ENCODE results near the gene POC1A. TPM values are rescaled to one million over a fixed set of nuclear protein-coding genes. Genes with fewer than 3 reads are reported as not detected.

Gene POC1A
- total and polyA plus RNA-seq, 2 of the 4 experiments (the other 2 are of a cell fraction), result 10.6 to 11.5 TPM

DNA sequence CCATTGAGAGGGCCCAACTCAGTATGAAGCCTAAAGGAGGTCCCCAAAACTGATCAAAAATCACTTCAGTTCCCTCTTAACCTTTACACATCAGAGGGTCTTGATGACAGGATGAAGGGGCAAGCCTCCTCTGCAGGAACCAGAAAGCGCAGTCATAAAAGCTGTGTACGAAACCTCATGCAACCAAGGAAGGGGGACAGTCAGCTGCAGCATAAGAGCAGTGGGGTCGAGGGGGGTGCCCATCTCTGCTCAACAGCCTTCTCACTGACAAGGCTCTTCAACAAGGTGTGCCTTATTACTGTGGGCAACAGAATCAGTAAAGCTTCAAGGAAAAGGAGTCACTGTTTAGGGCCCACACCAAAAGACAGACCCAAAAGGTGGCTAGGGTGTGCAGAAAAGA lies 3.9 kb downstream of the POC1A start:
- in situ Hi-C loops (cut with MboI; ENCODE audit: low sequenced_read_pairs), result loop anchor here (25.0 kb wide), 1 partner anchor 1813 kb away; the partner anchor contains the start of genes RASSF1, TUSC2 and ZMYND10
- H3K27ac ChIP-seq (ENCODE audit: insufficient read depth, low read length), result no peak overlapping the region
- H3K79me1 ChIP-seq (ENCODE audit: low read depth in 1 of 2, low read length in 2 of 2), result peaks cover 25 to 40% of the 10 kb centered on the region in 2 experiments
- dilution Hi-C loops (cut with HindIII; ENCODE audit: low sequenced_read_pairs, unreplicated experiment), result no loop called here
- BruUV-seq (replicated peaks), result no TSS peak
- H3K18ac ChIP-seq (ENCODE audit: low read depth, low read length), result no peak overlapping the region
- ATAC-seq (ENCODE audit: low read depth) (no peak), DNase-seq (no peak)
- H4K20me1 ChIP-seq (ENCODE audit: insufficient read depth, low read length), result no peaks in the 10 kb centered on the region
- H2BK15ac ChIP-seq (ENCODE audit: low read depth, low read length), result no peak overlapping the region
- no peak overlapping the region for H3K4ac ChIP-seq (ENCODE audit: low read depth, low read length)
- no peak overlapping the region for H2AK9ac ChIP-seq (replicated peaks; ENCODE audit: low read depth, low read length, poor library complexity)
- H2AFZ ChIP-seq (replicated peaks; ENCODE audit: low read length, poor library complexity), result no peak overlapping the region
- H2BK120ac ChIP-seq (ENCODE audit: low read depth, low read length), result no peak overlapping the region
- no peaks in the 10 kb centered on the region for H3K9me3 ChIP-seq (ENCODE audit: control insufficient read depth, insufficient read depth, low read length)
- ChIA-PET CTCF (no interaction called here), POLR2A (ENCODE audit: unreplicated experiment) (no interaction called here)
- peaks cover 9% of the 10 kb centered on the region; the same call in 1 of the 2 replicates for H3K9me1 ChIP-seq (ENCODE audit: insufficient read depth, low read length)
- H2BK5ac ChIP-seq (ENCODE audit: low read depth, low read length, poor library complexity, severe bottlenecking), result no peak overlapping the region
- H2BK20ac ChIP-seq (ENCODE audit: low read depth, low read length), result no peak overlapping the region
- H4K5ac ChIP-seq (ENCODE audit: low read depth, low read length), result no peak overlapping the region
- H3K9ac ChIP-seq (ENCODE audit: low read depth, low read length), result no peak overlapping the region
- no peak overlapping the region for H3K4me3 ChIP-seq (ENCODE audit: insufficient read depth, low read depth, low read length)
- WGBS, 2 experiments (ENCODE audit: extremely low coverage in 2 of 2, insufficient read length in 1 of 2), result no CpG with 5 or more reads among the region's 3 CpGs
- H3K27me3 ChIP-seq (ENCODE audit: control insufficient read depth, insufficient read depth, low read length), result no peaks in the 10 kb centered on the region
- no peak for TF ChIP-seq MXI1 (IDR thresholded peaks at IDR 0.05; ENCODE audit: borderline replicate concordance, low read depth, low read length)
- no peak for TF ChIP-seq CEBPB (IDR thresholded peaks at IDR 0.05; ENCODE audit: low read depth, low read length)
- peaks cover 1% of the 10 kb centered on the region; the same call in 1 of the 2 replicates for H3K36me3 ChIP-seq (ENCODE audit: control insufficient read depth, insufficient read depth, low read length)
- H3K4me1 ChIP-seq (ENCODE audit: control insufficient read depth, insufficient read depth, low read length), result peaks cover 8% of the 10 kb centered on the region
- intact Hi-C loops (cut with micrococcal nuclease), result loop anchor here (5.0 kb wide), 1 partner anchor 47 kb away; the partner anchor contains the start of gene ALAS1
- no peak overlapping the region for H3K56ac ChIP-seq (ENCODE audit: extremely low read depth, insufficient read depth, low read length)
- H3K14ac ChIP-seq (replicated peaks; ENCODE audit: low read depth, low read length), result no peak overlapping the region
- no peak overlapping the region for H4K91ac ChIP-seq (ENCODE audit: insufficient read depth, low read depth, low read length)
- no peak overlapping the region for H4K8ac ChIP-seq (ENCODE audit: low read depth in 2 of 2, low read length in 2 of 2)
- no peak overlapping the region for H2AK5ac ChIP-seq (ENCODE audit: low read depth, low read length)
- no peak overlapping the region for H3K4me2 ChIP-seq (ENCODE audit: low read depth, low read length)
- H3K23ac ChIP-seq (ENCODE audit: low read depth, low read length), result no peak overlapping the region

Data from IMR-90 (cell line).